KOPT-K1 (cell line): Measurements from ENCODE around the gene POLR3G.

Source experiments
- H3K27ac ChIP-seq: fragments of 200-600 bp; sonication (generic); 2 replicates; pipeline ENCODE4 v1.5.1; 2016; ENCODE audit warnings: antibody characterized with exemption, mild to moderate bottlenecking, low read depth, low read length; ENCODE audit not compliant: poor library complexity, severe bottlenecking
- H3K36me3 ChIP-seq: fragments of 200-600 bp; sonication (generic); 2 replicates; pipeline ENCODE4 v1.5.1; 2017; ENCODE audit warnings: antibody characterized with exemption, mild to moderate bottlenecking, low read length, moderate library complexity; ENCODE audit not compliant: insufficient read depth
- H3K9me3 ChIP-seq: fragments of 200-600 bp; sonication (generic); 2 replicates; pipeline ENCODE4 v1.5.1; 2017; ENCODE audit warnings: antibody characterized with exemption, low read length, mild to moderate bottlenecking; ENCODE audit not compliant: insufficient read depth, poor library complexity, severe bottlenecking

The POLR3G gene

GRCh38 chr5:90474235-90475107 lies at the start of gene POLR3G, which contains the start of gene MBLAC2:
Gene POLR3G, plus strand, starts transcription at chr5:90474864. Its CDS starts 10,704 bp downstream, at chr5:90485568.
Gene MBLAC2, minus strand, starts transcription at chr5:90474771. Its CDS starts 479 bp downstream, at chr5:90474292.
- no peaks in the 10 kb centered on the region for H3K9me3 ChIP-seq
- H3K36me3 ChIP-seq, result peaks cover 11% of the 10 kb centered on the region
- H3K27ac ChIP-seq, result peak within 1 kb of the TSS; percentile 77

- H3K27ac ChIP-seq, result no peak overlapping the region
- H3K36me3 ChIP-seq, result no peaks in the 10 kb centered on the region
- no peaks in the 10 kb centered on the region for H3K9me3 ChIP-seq
Observed at GRCh38 chr5:90434116-90434714, 40.4 kb upstream of the POLR3G start.

GRCh38 chr5:90437663-90438062 lies 37.0 kb upstream of the POLR3G start:
- Histone ChIP-seq H3K36me3 (no peaks in the 10 kb centered on the region), H3K9me3 (no peaks in the 10 kb centered on the region), H3K27ac (no peak overlapping the region)

- H3K27ac ChIP-seq, result no peak overlapping the region
- no peaks in the 10 kb centered on the region for H3K9me3 ChIP-seq
- H3K36me3 ChIP-seq, result no peaks in the 10 kb centered on the region
Observed at GRCh38 chr5:90438100-90438499, 36.6 kb upstream of the POLR3G start.

GRCh38 chr5:90440644-90441043 lies 34.0 kb upstream of the POLR3G start:
- Histone ChIP-seq H3K27ac (no peak overlapping the region), H3K36me3 (no peaks in the 10 kb centered on the region), H3K9me3 (no peaks in the 10 kb centered on the region)

- no peaks in the 10 kb centered on the region for H3K36me3 ChIP-seq
- H3K27ac ChIP-seq, result no peak overlapping the region
- H3K9me3 ChIP-seq, result no peaks in the 10 kb centered on the region
Observed at GRCh38 chr5:90446961-90447360, 27.7 kb upstream of the POLR3G start.

GRCh38 chr5:90461288-90461687 lies 13.4 kb upstream of the POLR3G start:
- no peaks in the 10 kb centered on the region for H3K9me3 ChIP-seq
- no peaks in the 10 kb centered on the region for H3K36me3 ChIP-seq
- no peak overlapping the region for H3K27ac ChIP-seq

- H3K9me3 ChIP-seq, result no peaks in the 10 kb centered on the region
- peak overlapping the region; percentile 77 for H3K27ac ChIP-seq
- H3K36me3 ChIP-seq, result peaks cover 11% of the 10 kb centered on the region
Observed at GRCh38 chr5:90472783-90473395, 1.8 kb upstream of the POLR3G start.

- H3K27ac ChIP-seq, result peak overlapping the region; percentile 77
- H3K9me3 ChIP-seq, result no peaks in the 10 kb centered on the region
- H3K36me3 ChIP-seq, result peaks cover 11% of the 10 kb centered on the region
Observed at GRCh38 chr5:90473396-90474234, 1.0 kb upstream of the POLR3G start.

- Histone ChIP-seq H3K27ac (no peak overlapping the region), H3K9me3 (no peaks in the 10 kb centered on the region), H3K36me3 (peaks cover 8% of the 10 kb centered on the region)
Observed at GRCh38 chr5:90475436-90475980, 844 bp downstream of the POLR3G start.

- Histone ChIP-seq H3K36me3 (no peaks in the 10 kb centered on the region; the same call in 1 of the 2 replicates), H3K27ac (no peak overlapping the region), H3K9me3 (no peaks in the 10 kb centered on the region)
Observed at GRCh38 chr5:90476391-90476790, 1.7 kb downstream of the POLR3G start.

- H3K27ac ChIP-seq, result peak overlapping the region; percentile 7
Observed at GRCh38 chr5:90477073-90477472, 2.4 kb downstream of the POLR3G start.

GRCh38 chr5:90477621-90478215 lies 3.1 kb downstream of the POLR3G start:
- Histone ChIP-seq H3K9me3 (no peaks in the 10 kb centered on the region), H3K36me3 (no peaks in the 10 kb centered on the region), H3K27ac (peak overlapping the region; percentile 7)

More at GRCh38 chr5:90477073-90477472, 2.4 kb downstream of the POLR3G start:
- no peaks in the 10 kb centered on the region for H3K36me3 ChIP-seq
- no peaks in the 10 kb centered on the region for H3K9me3 ChIP-seq
